HEK293 (cell line): ENCODE data around the gene GLOD4.

Experiments
- CTCF ChIA-PET: fragments of 350-600 bp; formaldehyde crosslinking; extraction: SDS; loops from one replicate; lab custom pipeline; 2021; ENCODE audit warnings: antibody characterized with exemption; lab: Yijun Ruan, JAX
- POLR2A ChIA-PET: fragments of 300-600 bp; formaldehyde crosslinking; extraction: SDS; loops from one replicate; lab custom pipeline; 2020; ENCODE audit warnings: antibody characterized with exemption, inconsistent platforms; lab: Yijun Ruan, JAX
- H3K27ac ChIP-seq: fragments of 200-500 bp; sonication (Bioruptor generic); 2 replicates; pipeline ENCODE4 v1.5.1; 2014; ENCODE audit warnings: low read depth, low read length, control low read depth, inconsistent platforms; ENCODE audit errors: extremely low read depth
- H3K36me3 ChIP-seq, 2 experiments: fragments of 200-500 bp in 1 of 2; sonication (Bioruptor generic) in 1 of 2; 1 replicate in 1 of 2; 2 replicates in 1 of 2; pipeline ENCODE4 v1.5.1; 2014 to 2017; ENCODE audit warnings: inconsistent platforms in 2 of 2, low read length in 2 of 2; ENCODE audit not compliant: control insufficient read depth in 2 of 2, insufficient read depth in 1 of 2
- H3K4me1 ChIP-seq: fragments of 200-500 bp; sonication (Bioruptor generic); 2 replicates; pipeline ENCODE4 v1.5.1; 2014; ENCODE audit warnings: mild to moderate bottlenecking, low read length, inconsistent platforms; ENCODE audit not compliant: control insufficient read depth, insufficient read depth
- H3K4me3 ChIP-seq: 2 replicates; pipeline ENCODE4 v1.5.1; 2011; ENCODE audit warnings: low read depth, mild to moderate bottlenecking, control low read depth, low read length, moderate library complexity
- H3K9me3 ChIP-seq: fragments of 200-500 bp; sonication (Bioruptor generic); 2 replicates; pipeline ENCODE4 v1.5.1; 2014; ENCODE audit warnings: low read depth, low read length, inconsistent platforms; ENCODE audit not compliant: control insufficient read depth, insufficient read depth
- KLF9 ChIP-seq: fragments of 450-650 bp; formaldehyde crosslinking; IDR thresholded peaks from 2 replicates; pipeline ENCODE4 v1.5.1; 2016; ENCODE audit warnings: missing biosample characterization, missing genetic modification characterization, low read depth
- PRDM1 ChIP-seq: fragments of 450-650 bp; formaldehyde crosslinking; IDR thresholded peaks from 2 replicates; pipeline ENCODE4; 2016; ENCODE audit warnings: missing biosample characterization, missing genetic modification characterization
- PRDM4 ChIP-seq: fragments of 450-650 bp; formaldehyde crosslinking; IDR thresholded peaks from 2 replicates; pipeline ENCODE4 v1.5.1; 2017; ENCODE audit warnings: missing biosample characterization, missing genetic modification characterization
- YY2 ChIP-seq: fragments of 450-650 bp; formaldehyde crosslinking; IDR thresholded peaks from 2 replicates; pipeline ENCODE4 v1.5.1; 2016; ENCODE audit warnings: missing biosample characterization, missing genetic modification characterization
- ZBTB17 ChIP-seq: fragments of 450-650 bp; formaldehyde crosslinking; IDR thresholded peaks from 2 replicates; pipeline ENCODE4 v1.5.1; 2016; ENCODE audit warnings: missing biosample characterization, missing genetic modification characterization
- ZIC2 ChIP-seq: fragments of 450-650 bp; formaldehyde crosslinking; IDR thresholded peaks from 2 replicates; pipeline ENCODE4 v1.5.1; 2016; ENCODE audit warnings: missing biosample characterization, missing genetic modification characterization
- ZNF133 ChIP-seq: fragments of 450-650 bp; formaldehyde crosslinking; IDR thresholded peaks from 2 replicates; pipeline ENCODE4 v1.5.1; 2016; ENCODE audit warnings: missing biosample characterization, missing genetic modification characterization
- ZNF157 ChIP-seq: fragments of 450-650 bp; formaldehyde crosslinking; IDR thresholded peaks from 2 replicates; pipeline ENCODE4 v1.5.1; 2016; ENCODE audit warnings: missing biosample characterization, missing genetic modification characterization
- ZNF18 ChIP-seq: fragments of 450-650 bp; formaldehyde crosslinking; IDR thresholded peaks from 2 replicates; pipeline ENCODE4 v1.5.1; 2016; ENCODE audit warnings: missing biosample characterization, missing genetic modification characterization
- ZNF221 ChIP-seq: fragments of 450-650 bp; formaldehyde crosslinking; IDR thresholded peaks from 2 replicates; pipeline ENCODE4 v1.5.1; 2017; ENCODE audit warnings: missing biosample characterization, missing genetic modification characterization, borderline replicate concordance
- ZNF341 ChIP-seq: fragments of 450-650 bp; formaldehyde crosslinking; IDR thresholded peaks from 2 replicates; pipeline ENCODE4; 2016; ENCODE audit warnings: low read depth, missing biosample characterization, missing genetic modification characterization
- ZNF561 ChIP-seq: fragments of 450-650 bp; IDR thresholded peaks from 2 replicates; pipeline ENCODE4 v1.5.1; 2018; ENCODE audit warnings: missing biosample characterization, missing genetic modification characterization, borderline replicate concordance
- ZNF596 ChIP-seq: fragments of 450-650 bp; IDR thresholded peaks from 2 replicates; pipeline ENCODE4 v1.5.0; 2018; ENCODE audit warnings: missing biosample characterization, mild to moderate bottlenecking, missing genetic modification characterization, moderate library complexity
- ZNF600 ChIP-seq: fragments of 450-650 bp; formaldehyde crosslinking; IDR thresholded peaks from 2 replicates; pipeline ENCODE4 v1.5.1; 2016; ENCODE audit warnings: missing biosample characterization, missing genetic modification characterization
- ZNF624 ChIP-seq: fragments of 450-650 bp; formaldehyde crosslinking; IDR thresholded peaks from 2 replicates; pipeline ENCODE4 v1.5.1; 2017; ENCODE audit warnings: missing biosample characterization, missing genetic modification characterization
- ZNF76 ChIP-seq: fragments of 450-650 bp; formaldehyde crosslinking; IDR thresholded peaks from 2 replicates; pipeline ENCODE4; 2016; ENCODE audit warnings: low read depth, missing biosample characterization, missing genetic modification characterization, borderline replicate concordance
- ZSCAN18 ChIP-seq: fragments of 450-650 bp; formaldehyde crosslinking; IDR thresholded peaks from 2 replicates; pipeline ENCODE4 v1.5.1; 2016; ENCODE audit warnings: missing biosample characterization, missing genetic modification characterization
- ZSCAN30 ChIP-seq: fragments of 450-650 bp; IDR thresholded peaks from 2 replicates; pipeline ENCODE4 v1.5.1; 2018; ENCODE audit warnings: missing biosample characterization, mild to moderate bottlenecking, missing genetic modification characterization, moderate library complexity
- TF ChIP-seq, protein P1 (sequence below): fragments of 450-650 bp; formaldehyde crosslinking; IDR thresholded peaks from 2 replicates; pipeline ENCODE4 v1.5.1; 2016; ENCODE audit warnings: missing biosample characterization, missing genetic modification characterization

Gene GLOD4

DNA sequence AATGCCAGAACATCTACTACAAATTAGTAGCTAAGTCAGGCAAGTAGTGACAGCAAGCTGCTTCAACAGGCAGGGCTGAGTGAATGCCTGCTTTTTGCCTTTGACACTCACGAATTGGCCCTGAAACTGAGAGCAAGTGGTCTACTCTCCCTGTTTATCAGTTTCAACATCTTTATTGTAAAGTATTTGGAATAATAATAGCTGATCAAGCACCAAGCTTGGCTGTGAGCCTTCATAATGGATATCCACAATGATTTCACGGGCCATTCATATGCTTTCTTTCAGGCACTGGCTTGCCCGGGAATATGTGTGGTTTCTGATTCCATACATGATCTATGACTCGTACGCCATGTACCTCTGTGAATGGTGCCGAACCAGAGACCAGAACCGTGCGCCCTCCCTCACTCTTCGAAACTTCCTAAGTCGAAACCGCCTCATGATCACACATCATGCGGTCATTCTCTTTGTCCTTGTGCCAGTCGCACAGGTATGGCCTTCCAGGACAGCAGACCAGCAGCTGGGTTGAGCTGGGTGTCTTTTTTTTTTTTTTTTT, 44.4 kb downstream of the GLOD4 start:
- Histone ChIP-seq H3K27ac (0 out of 2 replicates have a peak overlapping the region, but pooled peaks have one; percentile 27), H3K36me3 (peaks cover 51 to 79% of the 10 kb centered on the region in 2 experiments), H3K9me3 (no peaks in the 10 kb centered on the region), H3K4me1 (no peaks in the 10 kb centered on the region; the same call in 1 of the 2 replicates), H3K4me3 (no peak overlapping the region)
- ChIA-PET POLR2A (interaction anchor here (0.7 to 1.1 kb wide), 2 partner anchors 13 to 24 kb away, joined by 3 read pairs; no protein-coding TSS in a partner anchor), CTCF (interaction anchor here (0.6 to 2.3 kb wide), 2 partner anchors 15 to 243 kb away, joined by 5 to 8 read pairs; no protein-coding TSS in a partner anchor)
- TF ChIP-seq PRDM1 (tag by site-specific recombination) (0 out of 2 replicates have a peak, but pooled peaks have one; percentile 16), ZNF341 (no peak), ZNF600 (tag by site-specific recombination) (peak; percentile 67)

DNA sequence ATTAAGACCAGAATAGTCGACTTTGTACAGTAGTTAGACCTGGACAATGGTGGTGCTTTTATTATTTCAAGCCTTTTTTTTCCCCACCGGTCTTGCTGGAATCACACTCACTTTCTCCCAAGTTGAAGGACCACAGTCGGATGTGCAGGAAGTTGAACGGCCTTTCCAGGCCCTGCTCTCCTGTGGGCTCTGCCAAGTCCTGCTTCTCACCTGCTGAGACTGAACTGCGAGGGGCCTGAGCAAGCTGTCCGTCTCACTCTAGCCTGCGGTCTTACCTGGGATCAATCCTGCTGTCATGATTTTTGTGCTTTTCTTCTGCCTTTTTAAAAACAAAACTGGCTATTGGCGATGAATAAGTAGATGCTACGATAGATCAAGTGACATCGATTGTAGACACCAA, 48.3 kb downstream of the GLOD4 start:
- ChIA-PET CTCF (interaction anchor here (0.7 kb wide), 1 partner anchor 48 kb away, joined by 6 read pairs; no protein-coding TSS in a partner anchor), POLR2A (interaction anchor here (0.5 to 1.3 kb wide), 3 partner anchors 9 to 19 kb away, joined by 3 to 6 read pairs (median 3); partner anchors contain the start of gene VPS53)
- peak overlapping the region; percentile 67 for H3K4me3 ChIP-seq
- TF ChIP-seq ZNF221 (tag by site-specific recombination) (no peak), KLF9 (tag by site-specific recombination) (no peak), ZIC2 (tag by site-specific recombination) (peak; percentile 79), YY2 (tag by site-specific recombination) (no peak), ZBTB17 (tag by site-specific recombination) (peak; percentile 19)
- H3K9me3 ChIP-seq, result no peaks in the 10 kb centered on the region
- H3K36me3 ChIP-seq, result peaks cover 38 to 46% of the 10 kb centered on the region in 2 experiments
- H3K4me1 ChIP-seq, result no peaks in the 10 kb centered on the region; the same call in 1 of the 2 replicates
- no peak overlapping the region; the same call in 1 of the 2 replicates for H3K27ac ChIP-seq

DNA sequence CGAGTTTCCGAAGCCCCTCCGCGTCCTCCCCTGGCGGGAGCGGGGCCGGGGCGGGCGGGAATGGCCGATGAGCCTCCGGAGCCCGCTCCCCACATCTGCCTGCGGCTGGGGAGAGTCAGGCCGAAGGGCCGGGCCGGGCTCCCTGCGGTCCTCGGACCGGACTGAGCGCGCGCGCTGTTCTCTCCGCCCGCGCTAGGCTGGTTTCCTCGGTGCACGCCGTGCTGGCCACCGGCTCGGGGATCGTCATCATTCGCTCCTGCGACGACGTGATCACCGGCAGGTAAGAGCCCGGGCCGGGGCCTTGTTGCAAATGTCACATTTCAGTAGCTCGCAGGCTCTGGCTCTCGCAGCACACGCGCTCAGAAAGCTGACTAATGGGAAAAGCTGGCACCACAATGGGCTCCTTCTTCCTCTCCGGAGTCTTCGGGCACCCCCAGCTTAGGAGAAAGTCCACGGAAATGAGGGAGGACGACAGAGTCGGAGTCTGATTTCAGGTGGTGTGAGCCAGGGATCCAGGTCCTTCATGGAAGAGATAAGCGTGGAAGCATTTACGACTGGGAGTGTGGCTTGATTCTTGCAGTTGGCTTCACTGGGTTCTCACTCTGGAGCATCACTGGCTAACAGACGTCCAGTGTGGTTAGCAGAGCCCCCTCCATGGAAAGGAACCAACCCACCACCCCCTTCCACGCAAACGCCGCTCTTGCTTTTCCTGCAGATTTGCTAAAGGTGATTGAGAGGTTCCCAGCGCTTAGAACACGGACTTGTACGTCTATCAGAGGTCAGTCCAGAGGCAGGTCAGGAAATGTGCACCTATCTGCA, 49.0 kb downstream of the GLOD4 start:
- Histone ChIP-seq H3K27ac (peak overlapping the region; percentile 94), H3K4me3 (peak overlapping the region; percentile 67)
- POLR2A ChIA-PET, result interaction anchor here (0.5 to 1.3 kb wide), 3 partner anchors 9 to 18 kb away, joined by 3 to 6 read pairs (median 3); partner anchors contain the start of gene VPS53
- TF ChIP-seq ZNF133 (tag by site-specific recombination) (no peak), ZSCAN30 (tag by site-specific recombination) (0 out of 2 replicates have a peak, but pooled peaks have one; percentile 6), ZNF157 (no peak), ZNF18 (tag by site-specific recombination) (peak; percentile 52), ZNF76 (peak; percentile 29; the same call in 1 of the 2 replicates), ZNF624 (tag by site-specific recombination) (no peak), PRDM4 (tag by site-specific recombination) (no peak), ZSCAN18 (tag by site-specific recombination) (no peak), ZNF561 (tag by site-specific recombination) (0 out of 2 replicates have a peak, but pooled peaks have one; percentile 7), ZNF596 (no peak)
- TF ChIP-seq, protein P1, sequence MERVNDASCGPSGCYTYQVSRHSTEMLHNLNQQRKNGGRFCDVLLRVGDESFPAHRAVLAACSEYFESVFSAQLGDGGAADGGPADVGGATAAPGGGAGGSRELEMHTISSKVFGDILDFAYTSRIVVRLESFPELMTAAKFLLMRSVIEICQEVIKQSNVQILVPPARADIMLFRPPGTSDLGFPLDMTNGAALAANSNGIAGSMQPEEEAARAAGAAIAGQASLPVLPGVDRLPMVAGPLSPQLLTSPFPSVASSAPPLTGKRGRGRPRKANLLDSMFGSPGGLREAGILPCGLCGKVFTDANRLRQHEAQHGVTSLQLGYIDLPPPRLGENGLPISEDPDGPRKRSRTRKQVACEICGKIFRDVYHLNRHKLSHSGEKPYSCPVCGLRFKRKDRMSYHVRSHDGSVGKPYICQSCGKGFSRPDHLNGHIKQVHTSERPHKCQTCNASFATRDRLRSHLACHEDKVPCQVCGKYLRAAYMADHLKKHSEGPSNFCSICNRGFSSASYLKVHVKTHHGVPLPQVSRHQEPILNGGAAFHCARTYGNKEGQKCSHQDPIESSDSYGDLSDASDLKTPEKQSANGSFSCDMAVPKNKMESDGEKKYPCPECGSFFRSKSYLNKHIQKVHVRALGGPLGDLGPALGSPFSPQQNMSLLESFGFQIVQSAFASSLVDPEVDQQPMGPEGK (tag by site-specific recombination), result peak; percentile 34; the same call in 1 of the 2 replicates

More for the DNA sequence above, 49.0 kb downstream of the GLOD4 start:
- Histone ChIP-seq H3K36me3 (peaks cover 33 to 39% of the 10 kb centered on the region in 2 experiments), H3K9me3 (no peaks in the 10 kb centered on the region), H3K4me1 (no peaks in the 10 kb centered on the region; the same call in 1 of the 2 replicates)
- CTCF ChIA-PET, result interaction anchor here (0.6 to 0.7 kb wide), 2 partner anchors 48 to 321 kb away, joined by 3 to 6 read pairs; no protein-coding TSS in a partner anchor
